Nephron (organoid): ENCODE results near the gene BHMT2.

ENCODE experiments used
- H3K27ac Mint-ChIP-seq, 3 experiments: 2 replicates each; pipeline ENCODE4 v1.8.0; 2020; ENCODE audit warnings: mixed read lengths in 3 of 3, mild to moderate bottlenecking in 2 of 3, moderate library complexity in 1 of 3
- H3K27me3 Mint-ChIP-seq: 2 replicates; pipeline ENCODE4 v1.8.0; 2021; ENCODE audit warnings: low read depth, mild to moderate bottlenecking, moderate library complexity, mixed read lengths
- H3K36me3 Mint-ChIP-seq: 2 replicates; pipeline ENCODE4 v1.8.0; 2020; ENCODE audit warnings: low read depth, mixed read lengths
- H3K4me1 Mint-ChIP-seq: 2 replicates; pipeline ENCODE4 v1.8.0; 2020; ENCODE audit warnings: mixed read lengths
- H3K4me3 Mint-ChIP-seq, 3 experiments: 2 replicates each; pipeline ENCODE4 v1.8.0; 2020; ENCODE audit warnings: mild to moderate bottlenecking in 3 of 3, mixed read lengths in 3 of 3, moderate library complexity in 2 of 3
- H3K9me3 Mint-ChIP-seq: 2 replicates; pipeline ENCODE4 v1.8.0; 2020; ENCODE audit warnings: mixed read lengths
- TF ChIP-seq, protein P1 (sequence below), 3 experiments: fragments of 200-600 bp; sonication (generic); IDR thresholded peaks; one replicate each; pipeline ENCODE4 v1.5.0; 2021; ENCODE audit warnings: antibody characterized with exemption in 3 of 3; ENCODE audit not compliant: unreplicated experiment in 3 of 3

BHMT2 gene

DNA sequence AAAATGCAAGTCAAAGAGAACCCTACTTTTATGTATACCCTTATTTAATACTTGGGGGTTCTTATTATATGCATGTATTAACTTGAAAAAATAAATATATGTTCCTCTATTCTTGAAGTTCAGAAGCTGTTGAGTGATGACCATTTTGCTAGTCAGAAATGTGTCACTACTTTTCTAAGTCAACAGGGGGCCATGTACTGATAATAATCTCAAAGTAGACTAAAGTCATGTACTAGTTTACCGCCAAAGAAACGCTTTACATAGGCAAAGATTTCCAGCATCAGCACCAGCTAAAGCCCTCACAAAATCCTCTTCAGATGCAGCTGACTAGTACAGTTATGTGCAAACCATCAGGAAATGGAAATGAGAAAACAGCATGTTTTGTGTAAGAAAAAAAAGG, 36.3 kb downstream of the BHMT2 start:
- peaks cover 48% of the 10 kb centered on the region for H3K27me3 Mint-ChIP-seq
- no peak overlapping the region for H3K27ac Mint-ChIP-seq
- TF ChIP-seq, protein P1, sequence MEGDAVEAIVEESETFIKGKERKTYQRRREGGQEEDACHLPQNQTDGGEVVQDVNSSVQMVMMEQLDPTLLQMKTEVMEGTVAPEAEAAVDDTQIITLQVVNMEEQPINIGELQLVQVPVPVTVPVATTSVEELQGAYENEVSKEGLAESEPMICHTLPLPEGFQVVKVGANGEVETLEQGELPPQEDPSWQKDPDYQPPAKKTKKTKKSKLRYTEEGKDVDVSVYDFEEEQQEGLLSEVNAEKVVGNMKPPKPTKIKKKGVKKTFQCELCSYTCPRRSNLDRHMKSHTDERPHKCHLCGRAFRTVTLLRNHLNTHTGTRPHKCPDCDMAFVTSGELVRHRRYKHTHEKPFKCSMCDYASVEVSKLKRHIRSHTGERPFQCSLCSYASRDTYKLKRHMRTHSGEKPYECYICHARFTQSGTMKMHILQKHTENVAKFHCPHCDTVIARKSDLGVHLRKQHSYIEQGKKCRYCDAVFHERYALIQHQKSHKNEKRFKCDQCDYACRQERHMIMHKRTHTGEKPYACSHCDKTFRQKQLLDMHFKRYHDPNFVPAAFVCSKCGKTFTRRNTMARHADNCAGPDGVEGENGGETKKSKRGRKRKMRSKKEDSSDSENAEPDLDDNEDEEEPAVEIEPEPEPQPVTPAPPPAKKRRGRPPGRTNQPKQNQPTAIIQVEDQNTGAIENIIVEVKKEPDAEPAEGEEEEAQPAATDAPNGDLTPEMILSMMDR (IDR thresholded peaks at IDR 0.05; ENCODE audit: unreplicated experiment in 3 of 3): no peak
- H3K9me3 Mint-ChIP-seq: peaks cover 8% of the 10 kb centered on the region
- no peaks in the 10 kb centered on the region for H3K36me3 Mint-ChIP-seq
- no peak overlapping the region for H3K4me3 Mint-ChIP-seq
- H3K4me1 Mint-ChIP-seq: no peaks in the 10 kb centered on the region

GRCh38 chr5:79107020-79107796, 37.6 kb downstream of the BHMT2 start:
- Mint-ChIP-seq H3K27me3 (peaks cover 61% of the 10 kb centered on the region), H3K27ac (no peak overlapping the region), H3K4me1 (no peaks in the 10 kb centered on the region), H3K36me3 (no peaks in the 10 kb centered on the region), H3K9me3 (peaks cover 2% of the 10 kb centered on the region), H3K4me3 (no peak overlapping the region)
- TF ChIP-seq, protein P1 (IDR thresholded peaks at IDR 0.05; ENCODE audit: unreplicated experiment in 3 of 3): no peak

DNA sequence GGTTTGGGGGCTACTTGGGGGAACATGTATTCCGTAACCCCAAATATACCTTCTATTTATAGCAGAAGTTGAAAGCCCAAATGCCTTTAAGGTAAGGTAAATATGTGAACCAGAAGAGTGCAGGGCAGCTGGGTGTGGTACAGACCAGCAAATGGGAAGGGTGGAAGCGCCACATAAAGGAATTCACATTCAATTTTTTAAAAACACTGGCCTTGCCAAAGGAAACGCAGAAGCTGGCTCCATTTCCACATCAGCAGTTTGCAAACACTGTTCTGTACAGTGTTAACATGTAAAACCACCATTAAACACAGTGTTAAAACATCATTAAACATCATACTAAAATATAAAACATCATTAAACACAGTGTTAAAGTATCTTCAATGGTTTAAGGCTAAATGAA, 38.5 kb downstream of the BHMT2 start:
- Mint-ChIP-seq H3K27ac (no peak overlapping the region), H3K4me3 (no peak overlapping the region), H3K9me3 (no peaks in the 10 kb centered on the region), H3K36me3 (peaks cover 3% of the 10 kb centered on the region), H3K4me1 (no peaks in the 10 kb centered on the region), H3K27me3 (peaks cover 70% of the 10 kb centered on the region)
- TF ChIP-seq, protein P1 (IDR thresholded peaks at IDR 0.05; ENCODE audit: unreplicated experiment in 3 of 3): no peak

DNA sequence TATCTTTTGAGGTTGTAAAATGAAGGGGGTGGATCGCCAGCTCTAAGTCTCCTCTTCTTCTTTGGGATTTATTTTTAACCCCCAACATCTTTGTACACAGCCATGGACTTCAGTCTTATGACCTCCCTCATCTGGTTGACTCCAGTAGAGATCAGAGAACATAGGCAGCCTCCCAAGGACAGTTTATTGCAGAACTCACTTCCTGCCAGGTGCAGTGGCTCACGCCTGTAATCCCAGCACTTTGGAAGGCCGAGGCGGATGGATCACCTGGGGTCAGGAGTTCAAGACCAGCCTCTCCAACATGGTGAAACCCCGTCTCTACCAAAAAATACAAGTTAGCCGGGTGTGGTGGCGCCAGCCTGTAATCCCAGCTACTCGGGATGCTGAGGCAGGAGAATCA, 39.2 kb downstream of the BHMT2 start:
- peaks cover 77% of the 10 kb centered on the region for H3K27me3 Mint-ChIP-seq
- H3K9me3 Mint-ChIP-seq: no peaks in the 10 kb centered on the region
- H3K4me1 Mint-ChIP-seq: no peaks in the 10 kb centered on the region
- H3K27ac Mint-ChIP-seq: no peak overlapping the region
- H3K4me3 Mint-ChIP-seq: no peak overlapping the region
- TF ChIP-seq, protein P1 (IDR thresholded peaks at IDR 0.05; ENCODE audit: unreplicated experiment in 3 of 3): no peak
- peaks cover 3% of the 10 kb centered on the region for H3K36me3 Mint-ChIP-seq

DNA sequence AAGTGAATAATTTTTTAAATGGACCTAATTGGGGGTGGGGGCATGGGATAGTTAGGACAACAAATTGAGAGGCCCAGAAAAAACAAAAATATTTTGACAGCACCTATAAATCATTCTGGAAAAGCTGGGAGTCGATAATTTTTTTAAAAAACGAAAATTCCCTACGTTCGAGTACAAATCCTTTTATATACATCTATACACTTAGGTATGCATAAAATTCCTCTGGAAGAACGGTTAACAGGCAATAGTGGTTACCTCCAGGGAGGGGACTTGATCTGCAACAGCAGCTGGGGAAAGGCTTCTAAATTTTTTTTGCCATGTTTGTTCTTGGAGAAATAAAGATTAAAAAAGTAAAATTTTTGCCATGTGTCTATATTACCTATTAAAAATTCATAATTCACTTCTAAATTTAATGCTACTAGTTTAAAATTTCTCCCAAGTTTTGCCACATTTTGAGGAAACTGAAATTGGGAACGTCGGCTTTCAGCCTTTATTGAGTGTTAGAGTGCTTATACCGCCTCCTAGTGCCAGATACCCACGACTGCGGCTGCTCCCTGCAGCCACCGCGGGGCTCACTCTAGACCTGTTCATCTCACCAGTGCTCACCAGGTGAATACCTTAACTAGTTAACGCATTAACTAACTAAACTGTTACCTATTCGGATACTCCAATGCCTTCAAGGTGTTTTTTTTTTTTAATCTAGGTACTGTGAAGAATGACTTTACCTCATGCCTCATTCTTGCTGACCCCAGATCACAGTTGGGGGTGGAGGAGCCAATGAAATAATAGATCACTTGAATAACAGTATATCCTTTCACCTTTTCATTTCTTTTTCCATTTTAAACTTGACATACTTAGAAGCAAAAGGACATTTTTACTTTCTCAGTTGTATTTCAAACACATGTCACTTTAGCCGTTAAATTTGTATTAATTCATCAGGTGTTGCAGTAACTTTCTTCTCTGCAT, 40.2 kb downstream of the BHMT2 start:
- H3K4me1 Mint-ChIP-seq: no peaks in the 10 kb centered on the region
- no peak overlapping the region for H3K27ac Mint-ChIP-seq
- peaks cover 82% of the 10 kb centered on the region for H3K27me3 Mint-ChIP-seq

More for the DNA sequence above, 40.2 kb downstream of the BHMT2 start:
- no peak overlapping the region for H3K4me3 Mint-ChIP-seq
- TF ChIP-seq, protein P1 (IDR thresholded peaks at IDR 0.05; ENCODE audit: unreplicated experiment in 3 of 3): peak in 2 of 3 experiments; percentile 31 to 49
- H3K9me3 Mint-ChIP-seq: no peaks in the 10 kb centered on the region
- peaks cover 3% of the 10 kb centered on the region for H3K36me3 Mint-ChIP-seq
